Measurements from ENCODE around the gene AKAP4.

AKAP4 gene

DNA sequence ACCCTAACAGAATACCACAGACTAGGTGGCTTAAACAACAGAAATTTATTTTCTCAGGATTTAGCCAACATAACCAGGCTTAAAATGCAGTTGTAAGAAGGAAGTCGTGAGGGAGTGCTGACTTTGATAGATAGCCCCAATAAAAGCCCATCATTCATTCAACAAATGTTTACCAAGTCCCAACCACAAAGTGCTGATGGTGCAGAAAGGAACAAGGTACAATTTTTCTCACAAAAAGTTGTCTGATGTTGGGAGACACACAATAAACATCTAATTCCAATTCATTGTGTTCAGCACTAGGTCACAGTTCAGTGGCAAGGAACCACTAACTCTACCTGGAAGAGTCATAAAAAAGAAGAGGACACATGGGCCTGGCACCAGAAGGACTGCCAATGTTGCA lies 42.2 kb downstream of the AKAP4 start:
- TF ChIP-seq, protein P1, sequence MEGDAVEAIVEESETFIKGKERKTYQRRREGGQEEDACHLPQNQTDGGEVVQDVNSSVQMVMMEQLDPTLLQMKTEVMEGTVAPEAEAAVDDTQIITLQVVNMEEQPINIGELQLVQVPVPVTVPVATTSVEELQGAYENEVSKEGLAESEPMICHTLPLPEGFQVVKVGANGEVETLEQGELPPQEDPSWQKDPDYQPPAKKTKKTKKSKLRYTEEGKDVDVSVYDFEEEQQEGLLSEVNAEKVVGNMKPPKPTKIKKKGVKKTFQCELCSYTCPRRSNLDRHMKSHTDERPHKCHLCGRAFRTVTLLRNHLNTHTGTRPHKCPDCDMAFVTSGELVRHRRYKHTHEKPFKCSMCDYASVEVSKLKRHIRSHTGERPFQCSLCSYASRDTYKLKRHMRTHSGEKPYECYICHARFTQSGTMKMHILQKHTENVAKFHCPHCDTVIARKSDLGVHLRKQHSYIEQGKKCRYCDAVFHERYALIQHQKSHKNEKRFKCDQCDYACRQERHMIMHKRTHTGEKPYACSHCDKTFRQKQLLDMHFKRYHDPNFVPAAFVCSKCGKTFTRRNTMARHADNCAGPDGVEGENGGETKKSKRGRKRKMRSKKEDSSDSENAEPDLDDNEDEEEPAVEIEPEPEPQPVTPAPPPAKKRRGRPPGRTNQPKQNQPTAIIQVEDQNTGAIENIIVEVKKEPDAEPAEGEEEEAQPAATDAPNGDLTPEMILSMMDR (IDR thresholded peaks at IDR 0.05) = no peak
- no peak for TF ChIP-seq ZFX (IDR thresholded peaks at IDR 0.05; ENCODE audit: borderline replicate concordance)
- H3K27ac ChIP-seq = no peak overlapping the region

DNA sequence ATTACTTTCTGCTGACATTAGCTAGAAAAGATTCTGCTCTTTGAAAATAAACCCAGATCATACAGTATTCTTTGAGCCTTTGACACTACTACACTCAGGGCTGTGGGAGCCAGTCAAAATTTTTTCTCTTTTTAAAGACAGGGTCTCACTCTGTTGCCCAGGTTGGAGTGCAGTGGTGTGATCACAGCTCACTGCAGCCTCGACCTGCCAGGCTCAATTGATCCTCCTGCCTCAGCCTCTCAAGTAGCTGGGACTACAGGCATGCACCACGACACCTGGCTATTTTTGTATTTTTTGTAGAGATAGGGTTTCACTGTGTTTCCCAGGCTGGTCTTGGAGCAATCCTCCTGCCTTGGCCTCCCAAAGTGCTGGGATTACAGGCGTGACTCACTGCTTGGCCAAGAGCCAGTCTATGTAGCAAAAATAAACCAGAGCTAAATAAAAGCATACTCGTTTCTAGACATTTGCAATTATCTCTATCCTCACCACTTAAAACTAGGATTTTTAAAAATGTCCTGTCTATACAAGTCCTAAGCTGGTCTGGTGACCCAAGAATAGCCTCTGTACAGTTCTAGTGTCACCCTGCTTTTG lies 43.2 kb downstream of the AKAP4 start:
- H3K27ac ChIP-seq = no peak overlapping the region
- TF ChIP-seq, protein P1 (IDR thresholded peaks at IDR 0.05) = no peak
- TF ChIP-seq ZFX (IDR thresholded peaks at IDR 0.05; ENCODE audit: borderline replicate concordance) = no peak

DNA sequence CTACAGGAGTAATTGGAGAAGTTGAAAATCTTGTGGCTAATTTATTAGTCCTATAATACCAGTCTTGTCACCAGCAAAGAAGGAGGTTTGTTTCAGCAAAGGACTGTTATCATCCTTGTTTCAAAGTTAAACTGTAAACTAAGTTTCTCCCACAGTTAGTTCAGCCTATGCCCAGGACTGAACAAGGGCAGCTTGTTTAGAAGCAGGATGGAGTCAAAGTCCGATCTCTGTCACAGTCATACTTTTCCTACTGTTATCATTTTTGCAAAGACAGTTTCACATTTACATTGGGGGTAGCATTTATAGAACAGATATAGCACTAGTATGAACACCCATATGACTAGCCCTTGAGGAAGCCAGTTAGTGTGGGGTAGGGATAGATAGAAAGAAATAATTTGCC lies 46.4 kb downstream of the AKAP4 start:
- TF ChIP-seq, protein P1 (IDR thresholded peaks at IDR 0.05) = no peak
- TF ChIP-seq ZFX (IDR thresholded peaks at IDR 0.05; ENCODE audit: borderline replicate concordance) = no peak
- H3K27ac ChIP-seq = no peak overlapping the region

DNA sequence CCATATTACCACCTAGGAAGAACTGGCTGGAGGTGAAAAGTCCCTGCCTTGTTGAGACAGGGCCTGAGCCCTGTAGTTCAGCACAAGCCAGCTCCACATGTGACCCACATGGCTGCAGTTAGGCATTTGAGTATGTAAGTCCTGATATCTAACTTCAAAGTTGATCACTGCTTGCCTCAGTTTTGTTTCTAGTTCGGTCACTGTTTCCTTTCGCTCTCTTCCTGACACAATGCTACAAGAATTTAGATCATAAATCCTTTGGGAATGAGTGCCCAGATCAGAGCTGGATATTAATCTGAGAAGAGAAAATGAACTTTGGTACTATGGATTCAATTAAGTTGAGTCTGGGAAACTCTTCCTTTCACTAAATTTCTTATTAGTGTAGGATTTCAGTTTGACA lies 48.4 kb downstream of the AKAP4 start:
- H3K27ac ChIP-seq = no peak overlapping the region
- TF ChIP-seq, protein P1 (IDR thresholded peaks at IDR 0.05) = no peak
- TF ChIP-seq ZFX (IDR thresholded peaks at IDR 0.05; ENCODE audit: borderline replicate concordance) = no peak

DNA sequence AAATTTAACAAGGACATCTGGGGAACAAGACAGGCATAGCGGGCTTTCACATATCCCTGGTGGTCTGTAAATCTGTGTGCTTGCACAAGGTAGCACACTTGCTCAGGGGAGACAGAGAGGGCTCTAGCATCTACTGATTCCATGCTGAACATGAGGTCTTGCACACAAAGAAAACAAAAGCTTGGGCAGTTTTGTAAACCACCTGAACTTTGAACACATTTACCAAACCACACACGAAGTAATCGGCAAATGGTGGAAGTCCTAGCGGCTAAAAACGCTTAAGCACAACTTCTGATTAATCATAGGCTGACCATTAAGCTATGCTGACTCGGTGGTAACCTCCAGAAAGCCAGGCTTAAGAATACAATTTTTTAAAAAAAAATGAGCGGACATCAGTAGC lies 52.8 kb downstream of the AKAP4 start:
- no peak overlapping the region for H3K27ac ChIP-seq
- TF ChIP-seq, protein P1 (IDR thresholded peaks at IDR 0.05) = no peak
- no peak for TF ChIP-seq ZFX (IDR thresholded peaks at IDR 0.05; ENCODE audit: borderline replicate concordance)
